ENCODE data around the gene CAMK4. TPM values are rescaled to one million over a fixed set of nuclear protein-coding genes. Genes with fewer than 3 reads are reported as not detected.

Gene CAMK4
- total RNA-seq, 4 donors from 2014 or later, result 0.42 to 5.3 (median 3.5) TPM

GRCh38 chr5:111472096-111472495 is 247.9 kb downstream of the CAMK4 start:
- no peak overlapping the region for H3K27ac ChIP-seq (replicated peaks in 1 of 4)
- WGBS, result 97% methylated on average over 3 of the region's 3 CpGs
- no peaks in the 10 kb centered on the region for H3K9me3 ChIP-seq
- DNase-seq (ENCODE audit: extremely low spot score), result no peak
- intact Hi-C loops (cut with DNase I), result no loop called here
- TF ChIP-seq EP300 (IDR thresholded peaks at IDR 0.05) (no peak), POLR2A (IDR thresholded peaks at IDR 0.05; ENCODE audit: low read depth) (no peak), CTCF (IDR thresholded peaks at IDR 0.05) (no peak), POLR2AphosphoS5 (IDR thresholded peaks at IDR 0.05) (no peak)
- no peaks in the 10 kb centered on the region for H3K27me3 ChIP-seq
- H3K4me3 ChIP-seq, result no peak overlapping the region
- no peaks in the 10 kb centered on the region for H3K36me3 ChIP-seq
- H3K4me1 ChIP-seq, result no peaks in the 10 kb centered on the region

- Histone ChIP-seq H3K9me3 (no peaks in the 10 kb centered on the region), H3K4me1 (no peaks in the 10 kb centered on the region), H3K4me3 (no peak overlapping the region), H3K27me3 (no peaks in the 10 kb centered on the region), H3K36me3 (no peaks in the 10 kb centered on the region), H3K27ac (replicated peaks in 1 of 4) (no peak overlapping the region)
- TF ChIP-seq POLR2A (IDR thresholded peaks at IDR 0.05; ENCODE audit: low read depth) (no peak), CTCF (IDR thresholded peaks at IDR 0.05) (no peak), POLR2AphosphoS5 (IDR thresholded peaks at IDR 0.05) (no peak), EP300 (IDR thresholded peaks at IDR 0.05) (no peak)
- intact Hi-C loops (cut with DNase I), result no loop called here
- whole genome bisulfite sequencing, result 61% methylated on average over 3 of the region's 3 CpGs
- DNase-seq (ENCODE audit: extremely low spot score), result no peak
Measured at GRCh38 chr5:111472579-111472978, 248.4 kb downstream of the CAMK4 start.

- Histone ChIP-seq H3K4me1 (no peaks in the 10 kb centered on the region), H3K9me3 (no peaks in the 10 kb centered on the region), H3K36me3 (no peaks in the 10 kb centered on the region), H3K27me3 (no peaks in the 10 kb centered on the region), H3K27ac (replicated peaks in 1 of 4) (no peak overlapping the region), H3K4me3 (no peak overlapping the region)
- TF ChIP-seq CTCF (IDR thresholded peaks at IDR 0.05) (no peak), POLR2AphosphoS5 (IDR thresholded peaks at IDR 0.05) (no peak), POLR2A (IDR thresholded peaks at IDR 0.05; ENCODE audit: low read depth) (no peak), EP300 (IDR thresholded peaks at IDR 0.05) (no peak)
- DNase-seq (ENCODE audit: extremely low spot score), result no peak
- intact Hi-C loops (cut with DNase I), result no loop called here
- 68% methylated on average over 1 of the region's 1 CpG for WGBS
Measured at GRCh38 chr5:111478266-111478665, 254.1 kb downstream of the CAMK4 start.

- H3K4me3 ChIP-seq, result no peak overlapping the region
- H3K27me3 ChIP-seq, result no peaks in the 10 kb centered on the region
- intact Hi-C loops (cut with DNase I), result no loop called here
- no peak overlapping the region for H3K27ac ChIP-seq (replicated peaks in 1 of 4)
- 91% methylated on average over 2 of the region's 2 CpGs for WGBS
- H3K36me3 ChIP-seq, result no peaks in the 10 kb centered on the region
- DNase-seq (ENCODE audit: extremely low spot score), result no peak
- no peaks in the 10 kb centered on the region for H3K4me1 ChIP-seq
- no peaks in the 10 kb centered on the region for H3K9me3 ChIP-seq
- no peak for TF ChIP-seq EP300 (IDR thresholded peaks at IDR 0.05)
- TF ChIP-seq POLR2A (IDR thresholded peaks at IDR 0.05; ENCODE audit: low read depth), result no peak
- TF ChIP-seq POLR2AphosphoS5 (IDR thresholded peaks at IDR 0.05), result no peak
- TF ChIP-seq CTCF (IDR thresholded peaks at IDR 0.05), result no peak
Measured at GRCh38 chr5:111478898-111479297, 254.7 kb downstream of the CAMK4 start.

- intact Hi-C loops (cut with DNase I), result no loop called here
- H3K36me3 ChIP-seq, result no peaks in the 10 kb centered on the region
- DNase-seq (ENCODE audit: extremely low spot score), result no peak
- H3K27ac ChIP-seq (replicated peaks in 1 of 4), result no peak overlapping the region
- H3K4me1 ChIP-seq, result no peaks in the 10 kb centered on the region
- H3K4me3 ChIP-seq, result no peak overlapping the region
- no peaks in the 10 kb centered on the region for H3K9me3 ChIP-seq
- no peaks in the 10 kb centered on the region for H3K27me3 ChIP-seq
- WGBS, result 74% methylated on average over 4 of the region's 4 CpGs
- no peak for TF ChIP-seq POLR2AphosphoS5 (IDR thresholded peaks at IDR 0.05)
- TF ChIP-seq CTCF (IDR thresholded peaks at IDR 0.05), result no peak
- TF ChIP-seq EP300 (IDR thresholded peaks at IDR 0.05), result no peak
- TF ChIP-seq POLR2A (IDR thresholded peaks at IDR 0.05; ENCODE audit: low read depth), result no peak
Measured at GRCh38 chr5:111480346-111480745, 256.2 kb downstream of the CAMK4 start.
